ENCODE data around the gene SMPD2.

Gene SMPD2

DNA sequence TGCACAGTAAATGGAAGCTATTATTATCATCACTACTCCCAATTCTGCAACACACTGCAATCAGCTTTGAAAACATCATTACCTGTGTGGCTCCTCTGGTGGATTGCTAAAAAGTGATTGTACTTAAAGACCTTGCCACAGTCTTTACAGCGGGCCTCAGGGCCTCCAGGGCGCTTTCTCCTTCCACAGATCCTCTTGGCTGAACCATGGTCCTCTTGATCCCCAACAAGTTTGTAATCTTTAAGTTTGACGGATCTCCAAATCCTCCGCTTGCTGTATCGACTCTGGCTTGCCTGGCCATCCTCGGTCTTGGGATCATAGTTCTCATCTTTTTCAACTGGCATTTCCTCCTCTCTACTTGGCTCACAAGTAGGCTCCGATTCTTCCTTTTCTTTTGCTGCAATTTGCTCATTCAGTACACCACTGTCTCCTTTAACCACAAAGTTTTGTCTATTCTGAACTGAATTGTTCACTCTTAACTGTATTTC, 40.5 kb downstream of the SMPD2 start:
- DNase-seq: no peak
- H3K4me3 ChIP-seq (ENCODE audit: insufficient read depth in 1 of 2, low read depth in 1 of 2, low read length in 2 of 2): peak overlapping the region in 1 of 2 experiments; percentile 54
- no peak overlapping the region for H2BK5ac ChIP-seq (ENCODE audit: low read depth, low read length, poor library complexity, severe bottlenecking)
- H4K91ac ChIP-seq (ENCODE audit: low read length): no peak overlapping the region
- no peak overlapping the region for H2BK12ac ChIP-seq (ENCODE audit: low read length in 2 of 2)
- no peaks in the 10 kb centered on the region for H3K9me3 ChIP-seq (ENCODE audit: control insufficient read depth, low read length)
- H3K79me1 ChIP-seq (replicated peaks; ENCODE audit: low read length, poor library complexity, severe bottlenecking): peaks cover 10% of the 10 kb centered on the region
- H4K8ac ChIP-seq (ENCODE audit: low read length): no peak overlapping the region
- no peak overlapping the region for H2AK5ac ChIP-seq (ENCODE audit: low read length, severe bottlenecking)
- peaks cover 9 to 44% of the 10 kb centered on the region in 2 experiments for H3K36me3 ChIP-seq (ENCODE audit: control insufficient read depth in 1 of 2, insufficient read depth in 2 of 2, low read depth in 1 of 2, low read length in 2 of 2)
- no peak overlapping the region for H3K14ac ChIP-seq (ENCODE audit: low read length in 2 of 2)
- peaks cover 17% of the 10 kb centered on the region for H3K4me1 ChIP-seq (ENCODE audit: control insufficient read depth, insufficient read depth, low read depth, low read length)
- H2AFZ ChIP-seq (ENCODE audit: low read depth, low read length): no peak overlapping the region
- no peaks in the 10 kb centered on the region for H3K27me3 ChIP-seq (ENCODE audit: control insufficient read depth in 1 of 2, insufficient read depth in 1 of 2, low read length in 2 of 2)
- H3K4ac ChIP-seq (ENCODE audit: low read depth in 1 of 2, low read length in 2 of 2): no peak overlapping the region
- WGBS: 97% methylated on average over 7 of the region's 7 CpGs
- H2BK120ac ChIP-seq (ENCODE audit: low read depth, low read length): no peak overlapping the region
- H3K9ac ChIP-seq (ENCODE audit: low read length): no peak overlapping the region
- H3K23ac ChIP-seq (ENCODE audit: low read length in 2 of 2): no peak overlapping the region
- no peak overlapping the region for H3K27ac ChIP-seq (ENCODE audit: low read length, poor library complexity, severe bottlenecking)
- H3K4me2 ChIP-seq (ENCODE audit: low read length, poor library complexity, severe bottlenecking): no peak overlapping the region
- H2BK15ac ChIP-seq (ENCODE audit: low read depth, poor library complexity, severe bottlenecking): no peak overlapping the region
- no peak overlapping the region for H3K18ac ChIP-seq (ENCODE audit: low read depth in 1 of 2, low read length in 2 of 2)

DNA sequence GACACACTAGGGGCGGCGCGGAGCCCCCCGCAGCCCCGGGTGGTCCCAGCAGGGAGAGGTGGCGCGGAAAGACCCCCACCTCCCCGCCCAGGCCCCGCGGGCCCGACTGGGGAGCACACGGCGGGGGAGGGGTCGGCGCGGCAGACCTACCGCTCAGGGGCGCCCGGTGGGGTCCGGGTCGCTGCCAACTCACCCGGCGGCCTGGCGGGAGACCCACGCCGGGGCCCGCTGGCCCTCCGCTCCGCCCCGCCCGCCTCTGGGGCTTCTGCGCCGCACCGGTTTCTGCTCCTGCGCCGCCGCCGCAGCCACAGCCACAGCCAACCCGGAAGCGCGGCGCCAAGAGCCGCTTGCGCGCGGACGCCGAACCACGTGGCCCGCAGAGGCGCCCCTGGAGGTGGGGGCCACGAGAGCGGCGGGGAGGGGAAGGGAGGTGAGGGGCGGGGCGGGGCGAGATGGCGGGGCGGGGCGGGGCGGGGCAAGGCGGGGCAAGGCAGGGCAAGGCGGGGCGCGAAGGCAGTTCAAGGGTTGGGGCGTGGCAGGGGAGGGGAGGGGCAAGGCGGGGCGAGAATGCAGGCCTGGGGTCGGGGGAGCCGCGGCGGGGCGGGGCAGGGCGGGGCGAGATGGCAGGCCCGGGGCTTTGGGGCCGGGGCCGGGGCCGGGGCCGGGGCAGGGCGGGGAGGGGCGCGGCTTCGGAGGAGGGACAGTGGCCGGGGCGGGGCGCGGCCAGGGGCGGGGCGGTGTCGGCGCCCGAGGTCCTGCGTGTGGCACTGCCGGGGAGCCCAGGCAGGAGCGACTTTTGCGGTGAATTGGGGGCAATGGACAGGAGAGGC, 42.6 kb downstream of the SMPD2 start, which contains the start of gene ZBTB24:
ZBTB24 (minus strand) TSS at position 315 of the 830 bp plus-strand sequence. CDS start 1,193 bp downstream, outside the sequence.
- Histone ChIP-seq H2BK5ac (ENCODE audit: low read depth, low read length, poor library complexity, severe bottlenecking) (peak within 1 kb of the TSS; percentile 69), H3K79me1 (replicated peaks; ENCODE audit: low read length, poor library complexity, severe bottlenecking) (peaks cover 10% of the 10 kb centered on the region), H3K4me2 (ENCODE audit: low read length, poor library complexity, severe bottlenecking) (peak within 1 kb of the TSS; percentile 78), H3K9ac (ENCODE audit: low read length) (peak within 1 kb of the TSS; percentile 88), H2BK15ac (ENCODE audit: low read depth, poor library complexity, severe bottlenecking) (peak within 1 kb of the TSS; percentile 69), H4K8ac (ENCODE audit: low read length) (peak within 1 kb of the TSS; percentile 72), H2BK120ac (ENCODE audit: low read depth, low read length) (peak within 1 kb of the TSS; percentile 79), H3K27ac (ENCODE audit: low read length, poor library complexity, severe bottlenecking) (peak within 1 kb of the TSS; percentile 6), H3K4me1 (ENCODE audit: control insufficient read depth, insufficient read depth, low read depth, low read length) (peaks cover 7% of the 10 kb centered on the region), H2AK5ac (ENCODE audit: low read length, severe bottlenecking) (peak within 1 kb of the TSS; percentile 51), H3K4me3 (ENCODE audit: insufficient read depth in 1 of 2, low read depth in 1 of 2, low read length in 2 of 2) (peak within 1 kb of the TSS; percentile 90 to 91), H3K36me3 (ENCODE audit: control insufficient read depth in 1 of 2, insufficient read depth in 2 of 2, low read depth in 1 of 2, low read length in 2 of 2) (peaks cover 2 to 27% of the 10 kb centered on the region in 2 experiments), H3K9me3 (ENCODE audit: control insufficient read depth, low read length) (no peaks in the 10 kb centered on the region), H4K91ac (ENCODE audit: low read length) (peak within 1 kb of the TSS; percentile 15), H3K23ac (ENCODE audit: low read length in 2 of 2) (no peak within 1 kb of the TSS), H3K27me3 (ENCODE audit: control insufficient read depth in 1 of 2, insufficient read depth in 1 of 2, low read length in 2 of 2) (peaks cover 0 to 3% of the 10 kb centered on the region in 2 experiments), H2BK12ac (ENCODE audit: low read length in 2 of 2) (no peak within 1 kb of the TSS), H3K4ac (ENCODE audit: low read depth in 1 of 2, low read length in 2 of 2) (peak within 1 kb of the TSS in 1 of 2 experiments; percentile 35), H2AFZ (ENCODE audit: low read depth, low read length) (peak within 1 kb of the TSS; percentile 43), H3K18ac (ENCODE audit: low read depth in 1 of 2, low read length in 2 of 2) (peak within 1 kb of the TSS; percentile 75 to 86), H3K14ac (ENCODE audit: low read length in 2 of 2) (no peak within 1 kb of the TSS)
- DNase-seq: peak; percentile 89
- WGBS: 1% methylated on average over 28 of the region's 97 CpGs

- Histone ChIP-seq H3K36me3 (ENCODE audit: control insufficient read depth in 1 of 2, insufficient read depth in 2 of 2, low read depth in 1 of 2, low read length in 2 of 2) (peaks cover 2 to 26% of the 10 kb centered on the region in 2 experiments), H4K91ac (ENCODE audit: low read length) (no peak overlapping the region), H3K27me3 (ENCODE audit: control insufficient read depth in 1 of 2, insufficient read depth in 1 of 2, low read length in 2 of 2) (peaks cover 0 to 4% of the 10 kb centered on the region in 2 experiments), H3K27ac (ENCODE audit: low read length, poor library complexity, severe bottlenecking) (no peak overlapping the region), H2BK5ac (ENCODE audit: low read depth, low read length, poor library complexity, severe bottlenecking) (no peak overlapping the region), H2BK15ac (ENCODE audit: low read depth, poor library complexity, severe bottlenecking) (no peak overlapping the region), H2BK12ac (ENCODE audit: low read length in 2 of 2) (no peak overlapping the region), H3K4me1 (ENCODE audit: control insufficient read depth, insufficient read depth, low read depth, low read length) (peaks cover 5% of the 10 kb centered on the region), H2AFZ (ENCODE audit: low read depth, low read length) (no peak overlapping the region), H3K79me1 (replicated peaks; ENCODE audit: low read length, poor library complexity, severe bottlenecking) (peaks cover 10% of the 10 kb centered on the region), H4K8ac (ENCODE audit: low read length) (no peak overlapping the region), H3K9me3 (ENCODE audit: control insufficient read depth, low read length) (no peaks in the 10 kb centered on the region), H3K4me3 (ENCODE audit: insufficient read depth in 1 of 2, low read depth in 1 of 2, low read length in 2 of 2) (peak overlapping the region; percentile 61 to 78), H3K18ac (ENCODE audit: low read depth in 1 of 2, low read length in 2 of 2) (no peak overlapping the region), H3K23ac (ENCODE audit: low read length in 2 of 2) (no peak overlapping the region), H3K4me2 (ENCODE audit: low read length, poor library complexity, severe bottlenecking) (peak overlapping the region; percentile 78), H3K9ac (ENCODE audit: low read length) (peak overlapping the region; percentile 80), H3K14ac (ENCODE audit: low read length in 2 of 2) (no peak overlapping the region), H3K4ac (ENCODE audit: low read depth in 1 of 2, low read length in 2 of 2) (peak overlapping the region in 1 of 2 experiments; percentile 21), H2AK5ac (ENCODE audit: low read length, severe bottlenecking) (no peak overlapping the region), H2BK120ac (ENCODE audit: low read depth, low read length) (no peak overlapping the region)
- 6% methylated on average over 5 of the region's 6 CpGs for WGBS
- DNase-seq: no peak
These were observed 43.2 kb downstream of the SMPD2 start for GRCh38 chr6:109483735-109484057.

GRCh38 chr6:109484122-109484521, 43.6 kb downstream of the SMPD2 start:
- Histone ChIP-seq H3K27ac (ENCODE audit: low read length, poor library complexity, severe bottlenecking) (no peak overlapping the region), H2BK120ac (ENCODE audit: low read depth, low read length) (no peak overlapping the region), H3K14ac (ENCODE audit: low read length in 2 of 2) (no peak overlapping the region), H3K9ac (ENCODE audit: low read length) (peak overlapping the region; percentile 80), H3K27me3 (ENCODE audit: control insufficient read depth in 1 of 2, insufficient read depth in 1 of 2, low read length in 2 of 2) (peaks cover 0 to 4% of the 10 kb centered on the region in 2 experiments), H3K23ac (ENCODE audit: low read length in 2 of 2) (no peak overlapping the region), H2AK5ac (ENCODE audit: low read length, severe bottlenecking) (no peak overlapping the region), H3K4ac (ENCODE audit: low read depth in 1 of 2, low read length in 2 of 2) (no peak overlapping the region), H3K36me3 (ENCODE audit: control insufficient read depth in 1 of 2, insufficient read depth in 2 of 2, low read depth in 1 of 2, low read length in 2 of 2) (peaks cover 2 to 25% of the 10 kb centered on the region in 2 experiments), H3K4me2 (ENCODE audit: low read length, poor library complexity, severe bottlenecking) (no peak overlapping the region), H3K79me1 (replicated peaks; ENCODE audit: low read length, poor library complexity, severe bottlenecking) (peaks cover 10% of the 10 kb centered on the region), H3K4me3 (ENCODE audit: insufficient read depth in 1 of 2, low read depth in 1 of 2, low read length in 2 of 2) (peak overlapping the region in 1 of 2 experiments; percentile 78), H2BK12ac (ENCODE audit: low read length in 2 of 2) (no peak overlapping the region), H4K91ac (ENCODE audit: low read length) (no peak overlapping the region), H3K18ac (ENCODE audit: low read depth in 1 of 2, low read length in 2 of 2) (no peak overlapping the region), H3K4me1 (ENCODE audit: control insufficient read depth, insufficient read depth, low read depth, low read length) (peaks cover 5% of the 10 kb centered on the region), H2BK15ac (ENCODE audit: low read depth, poor library complexity, severe bottlenecking) (no peak overlapping the region), H2AFZ (ENCODE audit: low read depth, low read length) (no peak overlapping the region), H3K9me3 (ENCODE audit: control insufficient read depth, low read length) (no peaks in the 10 kb centered on the region), H4K8ac (ENCODE audit: low read length) (no peak overlapping the region), H2BK5ac (ENCODE audit: low read depth, low read length, poor library complexity, severe bottlenecking) (no peak overlapping the region)
- DNase-seq: peak; percentile 18
- 73% methylated on average over 3 of the region's 3 CpGs for WGBS

All from mesenchymal stem cell (in vitro differentiated cells and primary cell).